WTC11 (cell line): ENCODE data around the gene ANKIB1.

Experiments used
- FOXJ3 ChIP-seq: sonication (generic); formaldehyde crosslinking; IDR thresholded peaks from 2 replicates; pipeline ENCODE4 v1.9.0; 2021; ENCODE audit warnings: missing genetic modification reagents, mild to moderate bottlenecking, borderline replicate concordance
- HMGA2 ChIP-seq: fragments of 250-450 bp; sonication (Bioruptor Pico); IDR thresholded peaks from 2 replicates; pipeline ENCODE4 v1.4.0; 2021; ENCODE audit warnings: mild to moderate bottlenecking, moderate library complexity
- JUN ChIP-seq: sonication (generic); formaldehyde crosslinking; IDR thresholded peaks from 2 replicates; pipeline ENCODE4 v1.8.0; 2023; ENCODE audit warnings: mild to moderate bottlenecking, missing genetic modification reagents
- OVOL2 ChIP-seq: fragments of 250-450 bp; sonication (Bioruptor Pico); IDR thresholded peaks from 2 replicates; pipeline ENCODE4 v1.9.0; 2021; ENCODE audit warnings: mild to moderate bottlenecking, borderline replicate concordance
- SP1 ChIP-seq: sonication (generic); formaldehyde crosslinking; conservative IDR thresholded peaks from 2 replicates; pipeline ENCODE4 v1.8.1; 2022; ENCODE audit warnings: missing genetic modification reagents
- TEAD4 ChIP-seq: sonication (generic); formaldehyde crosslinking; IDR thresholded peaks from 2 replicates; pipeline ENCODE4 v1.8.0; 2022; ENCODE audit warnings: mild to moderate bottlenecking, missing genetic modification reagents
- ZBTB21 ChIP-seq: sonication (generic); formaldehyde crosslinking; IDR thresholded peaks from 2 replicates; pipeline ENCODE4 v1.8.1; 2023; ENCODE audit warnings: mild to moderate bottlenecking, missing genetic modification reagents, borderline replicate concordance
- TF ChIP-seq, protein P1 (sequence below): fragments of 200-600 bp; IDR thresholded peaks from 2 replicates; pipeline ENCODE4 v1.8.0; 2022; ENCODE audit warnings: antibody characterized with exemption
- TF ChIP-seq, protein P2 (sequence below): fragments of 250-450 bp; sonication (Bioruptor Pico); IDR thresholded peaks from 2 replicates; pipeline ENCODE4 v1.8.0; 2021; ENCODE audit warnings: mild to moderate bottlenecking
- TF ChIP-seq, protein P3 (sequence below): sonication (generic); formaldehyde crosslinking; IDR thresholded peaks from 2 replicates; pipeline ENCODE4 v1.8.0; 2023; ENCODE audit warnings: missing genetic modification reagents, mild to moderate bottlenecking, borderline replicate concordance
- TF ChIP-seq, protein P4 (sequence below): sonication (generic); formaldehyde crosslinking; IDR thresholded peaks from 2 replicates; pipeline ENCODE4 v1.8.0; 2022; ENCODE audit warnings: mild to moderate bottlenecking, missing genetic modification reagents
- TF ChIP-seq, protein P5 (sequence below): sonication (generic); formaldehyde crosslinking; conservative IDR thresholded peaks from 2 replicates; pipeline ENCODE4 v1.8.1; 2022; ENCODE audit warnings: mild to moderate bottlenecking, missing genetic modification reagents
- TF ChIP-seq, protein P6 (sequence below): fragments of 250-450 bp; sonication (Bioruptor Pico); IDR thresholded peaks from 2 replicates; pipeline ENCODE4 v1.9.0; 2021; ENCODE audit warnings: mild to moderate bottlenecking

DNA sequence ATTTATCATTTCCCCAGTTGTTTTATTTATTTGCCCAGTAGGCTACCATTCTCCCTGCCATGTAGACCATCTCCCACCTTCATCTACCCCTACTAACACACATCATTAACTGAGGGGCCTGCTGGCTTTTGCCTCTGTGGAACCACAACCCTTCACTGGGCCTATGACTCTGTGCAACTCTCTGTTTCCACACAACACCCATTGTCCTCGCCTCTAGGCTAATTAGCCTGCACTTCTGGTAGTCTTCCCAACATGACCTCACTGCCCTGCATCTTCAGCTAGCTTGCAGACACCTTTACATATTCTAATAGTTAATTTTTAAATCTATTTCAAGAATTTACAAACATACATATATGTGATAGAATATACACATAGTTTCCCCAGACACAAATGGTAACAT is 7.5 kb downstream of the ANKIB1 start:
- TF ChIP-seq HMGA2 (CRISPR knock-in tag) (no peak), TEAD4 (CRISPR knock-in tag) (no peak), OVOL2 (no peak), JUN (no peak), FOXJ3 (CRISPR knock-in tag) (no peak), ZBTB21 (CRISPR knock-in tag) (no peak), SP1 (CRISPR knock-in tag) (no peak)
- TF ChIP-seq, protein P1, sequence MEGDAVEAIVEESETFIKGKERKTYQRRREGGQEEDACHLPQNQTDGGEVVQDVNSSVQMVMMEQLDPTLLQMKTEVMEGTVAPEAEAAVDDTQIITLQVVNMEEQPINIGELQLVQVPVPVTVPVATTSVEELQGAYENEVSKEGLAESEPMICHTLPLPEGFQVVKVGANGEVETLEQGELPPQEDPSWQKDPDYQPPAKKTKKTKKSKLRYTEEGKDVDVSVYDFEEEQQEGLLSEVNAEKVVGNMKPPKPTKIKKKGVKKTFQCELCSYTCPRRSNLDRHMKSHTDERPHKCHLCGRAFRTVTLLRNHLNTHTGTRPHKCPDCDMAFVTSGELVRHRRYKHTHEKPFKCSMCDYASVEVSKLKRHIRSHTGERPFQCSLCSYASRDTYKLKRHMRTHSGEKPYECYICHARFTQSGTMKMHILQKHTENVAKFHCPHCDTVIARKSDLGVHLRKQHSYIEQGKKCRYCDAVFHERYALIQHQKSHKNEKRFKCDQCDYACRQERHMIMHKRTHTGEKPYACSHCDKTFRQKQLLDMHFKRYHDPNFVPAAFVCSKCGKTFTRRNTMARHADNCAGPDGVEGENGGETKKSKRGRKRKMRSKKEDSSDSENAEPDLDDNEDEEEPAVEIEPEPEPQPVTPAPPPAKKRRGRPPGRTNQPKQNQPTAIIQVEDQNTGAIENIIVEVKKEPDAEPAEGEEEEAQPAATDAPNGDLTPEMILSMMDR = no peak
- TF ChIP-seq, protein P2, sequence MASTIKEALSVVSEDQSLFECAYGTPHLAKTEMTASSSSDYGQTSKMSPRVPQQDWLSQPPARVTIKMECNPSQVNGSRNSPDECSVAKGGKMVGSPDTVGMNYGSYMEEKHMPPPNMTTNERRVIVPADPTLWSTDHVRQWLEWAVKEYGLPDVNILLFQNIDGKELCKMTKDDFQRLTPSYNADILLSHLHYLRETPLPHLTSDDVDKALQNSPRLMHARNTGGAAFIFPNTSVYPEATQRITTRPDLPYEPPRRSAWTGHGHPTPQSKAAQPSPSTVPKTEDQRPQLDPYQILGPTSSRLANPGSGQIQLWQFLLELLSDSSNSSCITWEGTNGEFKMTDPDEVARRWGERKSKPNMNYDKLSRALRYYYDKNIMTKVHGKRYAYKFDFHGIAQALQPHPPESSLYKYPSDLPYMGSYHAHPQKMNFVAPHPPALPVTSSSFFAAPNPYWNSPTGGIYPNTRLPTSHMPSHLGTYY (CRISPR knock-in tag) = no peak
- TF ChIP-seq, protein P3, sequence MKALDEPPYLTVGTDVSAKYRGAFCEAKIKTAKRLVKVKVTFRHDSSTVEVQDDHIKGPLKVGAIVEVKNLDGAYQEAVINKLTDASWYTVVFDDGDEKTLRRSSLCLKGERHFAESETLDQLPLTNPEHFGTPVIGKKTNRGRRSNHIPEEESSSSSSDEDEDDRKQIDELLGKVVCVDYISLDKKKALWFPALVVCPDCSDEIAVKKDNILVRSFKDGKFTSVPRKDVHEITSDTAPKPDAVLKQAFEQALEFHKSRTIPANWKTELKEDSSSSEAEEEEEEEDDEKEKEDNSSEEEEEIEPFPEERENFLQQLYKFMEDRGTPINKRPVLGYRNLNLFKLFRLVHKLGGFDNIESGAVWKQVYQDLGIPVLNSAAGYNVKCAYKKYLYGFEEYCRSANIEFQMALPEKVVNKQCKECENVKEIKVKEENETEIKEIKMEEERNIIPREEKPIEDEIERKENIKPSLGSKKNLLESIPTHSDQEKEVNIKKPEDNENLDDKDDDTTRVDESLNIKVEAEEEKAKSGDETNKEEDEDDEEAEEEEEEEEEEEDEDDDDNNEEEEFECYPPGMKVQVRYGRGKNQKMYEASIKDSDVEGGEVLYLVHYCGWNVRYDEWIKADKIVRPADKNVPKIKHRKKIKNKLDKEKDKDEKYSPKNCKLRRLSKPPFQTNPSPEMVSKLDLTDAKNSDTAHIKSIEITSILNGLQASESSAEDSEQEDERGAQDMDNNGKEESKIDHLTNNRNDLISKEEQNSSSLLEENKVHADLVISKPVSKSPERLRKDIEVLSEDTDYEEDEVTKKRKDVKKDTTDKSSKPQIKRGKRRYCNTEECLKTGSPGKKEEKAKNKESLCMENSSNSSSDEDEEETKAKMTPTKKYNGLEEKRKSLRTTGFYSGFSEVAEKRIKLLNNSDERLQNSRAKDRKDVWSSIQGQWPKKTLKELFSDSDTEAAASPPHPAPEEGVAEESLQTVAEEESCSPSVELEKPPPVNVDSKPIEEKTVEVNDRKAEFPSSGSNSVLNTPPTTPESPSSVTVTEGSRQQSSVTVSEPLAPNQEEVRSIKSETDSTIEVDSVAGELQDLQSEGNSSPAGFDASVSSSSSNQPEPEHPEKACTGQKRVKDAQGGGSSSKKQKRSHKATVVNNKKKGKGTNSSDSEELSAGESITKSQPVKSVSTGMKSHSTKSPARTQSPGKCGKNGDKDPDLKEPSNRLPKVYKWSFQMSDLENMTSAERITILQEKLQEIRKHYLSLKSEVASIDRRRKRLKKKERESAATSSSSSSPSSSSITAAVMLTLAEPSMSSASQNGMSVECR (CRISPR knock-in tag) = no peak
- TF ChIP-seq, protein P4, sequence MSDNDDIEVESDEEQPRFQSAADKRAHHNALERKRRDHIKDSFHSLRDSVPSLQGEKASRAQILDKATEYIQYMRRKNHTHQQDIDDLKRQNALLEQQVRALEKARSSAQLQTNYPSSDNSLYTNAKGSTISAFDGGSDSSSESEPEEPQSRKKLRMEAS (CRISPR knock-in tag) = no peak
- TF ChIP-seq, protein P5, sequence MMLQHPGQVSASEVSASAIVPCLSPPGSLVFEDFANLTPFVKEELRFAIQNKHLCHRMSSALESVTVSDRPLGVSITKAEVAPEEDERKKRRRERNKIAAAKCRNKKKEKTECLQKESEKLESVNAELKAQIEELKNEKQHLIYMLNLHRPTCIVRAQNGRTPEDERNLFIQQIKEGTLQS (CRISPR knock-in tag) = no peak
- TF ChIP-seq, protein P6, sequence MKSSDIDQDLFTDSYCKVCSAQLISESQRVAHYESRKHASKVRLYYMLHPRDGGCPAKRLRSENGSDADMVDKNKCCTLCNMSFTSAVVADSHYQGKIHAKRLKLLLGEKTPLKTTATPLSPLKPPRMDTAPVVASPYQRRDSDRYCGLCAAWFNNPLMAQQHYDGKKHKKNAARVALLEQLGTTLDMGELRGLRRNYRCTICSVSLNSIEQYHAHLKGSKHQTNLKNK (CRISPR knock-in tag) = no peak
